Bronchial epithelial cell (primary cell): ENCODE data around the gene ACOX3. TPM values are rescaled to one million over a fixed set of nuclear protein-coding genes. Genes with fewer than 3 reads are reported as not detected.
A peak's percentile ranks its signal among the peaks of the same experiment; 100 is the strongest.
"Not testable (repeated sequence)": the region's sequence is repeated elsewhere in the genome, so short reads cannot be mapped to it uniquely, and the experiment has no call there.

Experiments used
- DNase-seq: peaks from one replicate; pipeline ENCODE4 v3.0.0-alpha.2; 2010; ENCODE audit warnings: low read depth
- FAIRE-seq: peaks from 2 replicates; lab custom pipeline; 2011; peaks lifted over from hg19 to GRCh38; lab: Jason Lieb, UNC
- H3K27me3 ChIP-seq: 2 replicates; pipeline ENCODE4 v1.5.1; 2011; ENCODE audit warnings: low read length; ENCODE audit not compliant: control insufficient read depth, insufficient read depth
- H3K36me3 ChIP-seq: 2 replicates; pipeline ENCODE4 v1.5.1; 2011; ENCODE audit warnings: low read length; ENCODE audit not compliant: control insufficient read depth, insufficient read depth
- H3K4me3 ChIP-seq: 2 replicates; pipeline ENCODE4 v1.5.1; 2011; ENCODE audit warnings: mild to moderate bottlenecking, low read depth, low read length, control low read depth
- total RNA-seq: library from RNA; depleted of rRNA; stranded (reverse); fragments of >200 nt; gene quantifications from 2 replicates; pipeline ENCODE4 v1.2.1, GENCODE V29; 2014
- TF ChIP-seq, protein P1 (sequence below): IDR thresholded peaks from 2 replicates; pipeline ENCODE4 v1.5.1; 2011; ENCODE audit warnings: mild to moderate bottlenecking, moderate library complexity, low read length, control low read depth, inconsistent platforms; ENCODE audit not compliant: insufficient read depth, severe bottlenecking

Gene ACOX3
- total RNA-seq, 1 donor from 2014 or later: 12.4 TPM

- FAIRE-seq: no peak
- DNase-seq: peak; percentile 39
- H3K36me3 ChIP-seq: no peaks in the 10 kb centered on the region
- H3K4me3 ChIP-seq: peak overlapping the region; percentile 89
- H3K27me3 ChIP-seq: no peaks in the 10 kb centered on the region
- TF ChIP-seq, protein P1, sequence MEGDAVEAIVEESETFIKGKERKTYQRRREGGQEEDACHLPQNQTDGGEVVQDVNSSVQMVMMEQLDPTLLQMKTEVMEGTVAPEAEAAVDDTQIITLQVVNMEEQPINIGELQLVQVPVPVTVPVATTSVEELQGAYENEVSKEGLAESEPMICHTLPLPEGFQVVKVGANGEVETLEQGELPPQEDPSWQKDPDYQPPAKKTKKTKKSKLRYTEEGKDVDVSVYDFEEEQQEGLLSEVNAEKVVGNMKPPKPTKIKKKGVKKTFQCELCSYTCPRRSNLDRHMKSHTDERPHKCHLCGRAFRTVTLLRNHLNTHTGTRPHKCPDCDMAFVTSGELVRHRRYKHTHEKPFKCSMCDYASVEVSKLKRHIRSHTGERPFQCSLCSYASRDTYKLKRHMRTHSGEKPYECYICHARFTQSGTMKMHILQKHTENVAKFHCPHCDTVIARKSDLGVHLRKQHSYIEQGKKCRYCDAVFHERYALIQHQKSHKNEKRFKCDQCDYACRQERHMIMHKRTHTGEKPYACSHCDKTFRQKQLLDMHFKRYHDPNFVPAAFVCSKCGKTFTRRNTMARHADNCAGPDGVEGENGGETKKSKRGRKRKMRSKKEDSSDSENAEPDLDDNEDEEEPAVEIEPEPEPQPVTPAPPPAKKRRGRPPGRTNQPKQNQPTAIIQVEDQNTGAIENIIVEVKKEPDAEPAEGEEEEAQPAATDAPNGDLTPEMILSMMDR: no peak
Measured at GRCh38 chr4:8427761-8428287, 12.7 kb downstream of the ACOX3 start.

- H3K27me3 ChIP-seq: no peaks in the 10 kb centered on the region
- FAIRE-seq (no peak), DNase-seq (no peak)
- TF ChIP-seq, protein P1: no peak
- H3K4me3 ChIP-seq: peak overlapping the region; percentile 89
- H3K36me3 ChIP-seq: no peaks in the 10 kb centered on the region
Measured at GRCh38 chr4:8427262-8427661, 13.3 kb downstream of the ACOX3 start.

DNA sequence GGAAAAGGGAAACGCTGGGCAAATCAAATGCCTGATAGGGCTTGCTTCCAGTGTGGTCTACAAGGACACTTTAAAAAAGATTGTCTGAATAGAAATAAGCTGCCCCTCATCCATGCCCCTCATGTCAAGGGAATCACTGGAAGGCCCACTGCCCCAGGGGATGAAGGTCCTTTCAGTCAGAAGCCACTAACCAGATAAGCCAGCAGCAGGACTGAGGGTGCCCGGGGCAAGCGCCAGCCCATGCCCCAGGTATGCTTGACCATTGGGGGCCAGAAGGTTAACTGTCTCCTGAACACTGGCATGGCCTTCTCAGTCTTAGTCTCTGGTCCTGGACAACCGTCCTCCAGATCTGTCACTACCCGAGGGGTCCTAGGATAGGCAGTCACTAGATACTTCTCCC, 17.7 kb downstream of the ACOX3 start:
- H3K36me3 ChIP-seq: no peaks in the 10 kb centered on the region
- DNase-seq (no peak), FAIRE-seq (no peak)

DNA sequence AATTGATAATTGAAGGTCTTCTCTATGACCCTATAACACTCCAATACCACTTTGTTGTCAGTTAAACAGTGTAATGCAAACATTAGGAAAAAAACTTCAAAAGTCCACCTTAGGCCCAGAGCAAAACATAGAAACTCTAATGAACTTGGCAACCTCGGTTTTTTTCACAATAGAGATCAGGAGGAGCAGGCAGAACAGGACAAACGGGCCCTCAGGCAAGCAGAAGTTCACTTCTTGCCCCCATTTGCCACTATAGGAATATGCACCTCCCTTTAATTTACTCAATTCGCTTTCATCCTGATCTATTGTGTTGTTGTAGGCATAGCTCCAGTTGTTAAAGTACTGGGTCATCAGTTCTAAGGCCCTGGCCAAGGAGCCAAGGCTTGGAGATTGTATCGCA, 18.2 kb downstream of the ACOX3 start:
- TF ChIP-seq, protein P1: no peak
- DNase-seq: no peak
- no peaks in the 10 kb centered on the region for H3K27me3 ChIP-seq
- H3K4me3 ChIP-seq: no peak overlapping the region
- FAIRE-seq: no peak
- H3K36me3 ChIP-seq: no peaks in the 10 kb centered on the region

More for the DNA sequence above, 17.7 kb downstream of the ACOX3 start:
- Histone ChIP-seq H3K27me3 (no peaks in the 10 kb centered on the region), H3K4me3 (no peak overlapping the region)
- TF ChIP-seq, protein P1: no peak

DNA sequence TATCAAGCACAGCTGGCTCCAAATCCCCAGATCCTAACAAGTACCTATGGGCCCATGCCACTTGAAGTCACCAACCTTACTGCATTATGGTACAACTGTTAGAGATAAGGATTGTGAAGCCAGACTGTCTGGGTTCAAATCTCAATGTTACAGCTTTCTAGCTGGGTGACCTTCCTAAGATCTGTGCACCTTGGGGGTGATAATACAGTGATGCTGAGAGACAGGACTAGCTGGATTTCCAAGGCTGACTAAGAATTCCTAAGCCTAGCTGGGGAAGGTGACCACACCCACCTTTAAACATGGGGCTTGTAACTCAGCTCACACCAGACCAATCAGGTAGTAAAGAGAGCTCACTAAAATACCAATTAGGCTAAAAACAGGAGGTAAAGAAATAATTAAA, 20.4 kb downstream of the ACOX3 start:
- not testable (repeated sequence) for FAIRE-seq, DNase-seq, H3K27me3 ChIP-seq, H3K36me3 ChIP-seq, H3K4me3 ChIP-seq

- TF ChIP-seq, protein P1: no peak
- H3K36me3 ChIP-seq: peaks cover 8% of the 10 kb centered on the region
- FAIRE-seq (peak; percentile 77), DNase-seq (no peak)
- no peaks in the 10 kb centered on the region for H3K27me3 ChIP-seq
- no peak overlapping the region for H3K4me3 ChIP-seq
Measured at GRCh38 chr4:8419222-8420041, 21.1 kb downstream of the ACOX3 start.
